HCEC 1CT (cell line): ENCODE measurements around the gene LHX8.
"Not testable (repeated sequence)": the region's sequence is repeated elsewhere in the genome, so short reads cannot be mapped to it uniquely, and the experiment has no call there.

Experiments
- DNase-seq: peaks from one replicate; pipeline ENCODE4 v3.0.0-alpha.2; 2017

The LHX8 gene

GRCh38 chr1:75132812-75133619 lies 1.2 kb upstream of the LHX8 start:
- DNase-seq: no peak

- no peak for DNase-seq
Measured at GRCh38 chr1:75134647-75135572, 722 bp downstream of the LHX8 start.

GRCh38 chr1:75135573-75136194 lies 1.5 kb downstream of the LHX8 start:
- DNase-seq: no peak

- no peak for DNase-seq
Measured at GRCh38 chr1:75136195-75136815, 2.1 kb downstream of the LHX8 start.

GRCh38 chr1:75136921-75137641 lies 2.9 kb downstream of the LHX8 start:
- DNase-seq: no peak

GRCh38 chr1:75152092-75152491 lies 17.9 kb downstream of the LHX8 start:
- no peak for DNase-seq

GRCh38 chr1:75159154-75159553 lies 25.0 kb downstream of the LHX8 start:
- no peak for DNase-seq

- DNase-seq: no peak
Measured at GRCh38 chr1:75165264-75165663, 31.1 kb downstream of the LHX8 start.

- DNase-seq: no peak
Measured at GRCh38 chr1:75166821-75167220, 32.6 kb downstream of the LHX8 start.

GRCh38 chr1:75170011-75170410 lies 35.8 kb downstream of the LHX8 start:
- no peak for DNase-seq

- DNase-seq: no peak
Measured at GRCh38 chr1:75170981-75171380, 36.8 kb downstream of the LHX8 start.

- no peak for DNase-seq
Measured at GRCh38 chr1:75171876-75172275, 37.7 kb downstream of the LHX8 start.

- DNase-seq: no peak
Measured at GRCh38 chr1:75172556-75172955, 38.4 kb downstream of the LHX8 start.

GRCh38 chr1:75174031-75174760 lies 40.0 kb downstream of the LHX8 start:
- no peak for DNase-seq

- DNase-seq: not testable (repeated sequence)
Measured at GRCh38 chr1:75181214-75181955, 47.2 kb downstream of the LHX8 start.

GRCh38 chr1:75188892-75189291 lies 54.7 kb downstream of the LHX8 start:
- DNase-seq: no peak

- DNase-seq: no peak
Measured at GRCh38 chr1:75198163-75198562, 64.0 kb downstream of the LHX8 start.

- DNase-seq: no peak
Measured at GRCh38 chr1:75198761-75199160, 64.6 kb downstream of the LHX8 start.

GRCh38 chr1:75202751-75203150 lies 68.6 kb downstream of the LHX8 start:
- DNase-seq: no peak

GRCh38 chr1:75203415-75204277 lies 69.5 kb downstream of the LHX8 start:
- peak; percentile 51 for DNase-seq
